ENCODE measurements around the gene TRIO. TPM values are rescaled to one million over a fixed set of nuclear protein-coding genes. Genes with fewer than 3 reads are reported as not detected.
A peak's percentile ranks its signal among the peaks of the same experiment; 100 is the strongest.

The TRIO gene
- total and polyA plus RNA-seq, 10 of the 15 experiments (the other 5 are each of a cell fraction or from before 2014, with no cell fraction given), result 5.1 to 96.4 (median 44.6) TPM

DNA sequence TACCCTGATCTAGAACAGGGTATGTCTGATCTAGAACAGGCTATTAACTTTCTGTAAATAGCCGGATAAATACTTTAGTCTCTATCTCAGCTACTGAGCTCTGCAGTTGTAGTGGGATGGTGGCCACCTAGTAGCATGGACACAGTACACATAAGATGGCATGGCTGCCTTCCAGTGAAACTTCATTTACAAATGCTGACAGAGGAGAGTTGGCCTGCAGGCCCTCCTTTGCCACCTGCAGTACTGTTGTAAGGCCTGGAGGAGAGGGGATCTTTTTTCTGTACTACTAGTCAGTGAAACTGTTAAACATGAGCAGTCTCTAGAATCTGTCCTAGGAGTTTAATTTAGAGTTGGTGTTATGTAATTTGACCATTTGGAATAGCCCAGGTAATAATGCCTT, 86.0 kb downstream of the TRIO start:
- no peaks in the 10 kb centered on the region for H3K27me3 ChIP-seq (replicated peaks in 1 of 2; ENCODE audit: control insufficient read depth in 2 of 2, insufficient read depth in 2 of 2, low read length in 1 of 2)
- intact Hi-C loops (cut with micrococcal nuclease; ENCODE audit: unreplicated experiment) (no loop called here), in situ Hi-C loops (cut with MboI) (no loop called here)
- peak; percentile 38 for ATAC-seq
- no peak overlapping the region for H2AFZ ChIP-seq (ENCODE audit: control insufficient read depth, low read depth, low read length)
- no peak overlapping the region for H3K4me2 ChIP-seq (ENCODE audit: control insufficient read depth, insufficient read depth)
- peaks cover 66% of the 10 kb centered on the region for H3K79me2 ChIP-seq (ENCODE audit: control insufficient read depth, insufficient read depth, low read length)
- H3K36me3 ChIP-seq (ENCODE audit: control insufficient read depth in 2 of 2, insufficient read depth in 2 of 2, low read length in 1 of 2), result no peaks in the 10 kb centered on the region; a peak in 2 of 4 replicates
- DNase-seq (ENCODE audit: low read depth, low spot score), result no peak
- no peak overlapping the region for H3K9ac ChIP-seq (ENCODE audit: control insufficient read depth, insufficient read depth, low read length)
- TF ChIP-seq, protein P1, sequence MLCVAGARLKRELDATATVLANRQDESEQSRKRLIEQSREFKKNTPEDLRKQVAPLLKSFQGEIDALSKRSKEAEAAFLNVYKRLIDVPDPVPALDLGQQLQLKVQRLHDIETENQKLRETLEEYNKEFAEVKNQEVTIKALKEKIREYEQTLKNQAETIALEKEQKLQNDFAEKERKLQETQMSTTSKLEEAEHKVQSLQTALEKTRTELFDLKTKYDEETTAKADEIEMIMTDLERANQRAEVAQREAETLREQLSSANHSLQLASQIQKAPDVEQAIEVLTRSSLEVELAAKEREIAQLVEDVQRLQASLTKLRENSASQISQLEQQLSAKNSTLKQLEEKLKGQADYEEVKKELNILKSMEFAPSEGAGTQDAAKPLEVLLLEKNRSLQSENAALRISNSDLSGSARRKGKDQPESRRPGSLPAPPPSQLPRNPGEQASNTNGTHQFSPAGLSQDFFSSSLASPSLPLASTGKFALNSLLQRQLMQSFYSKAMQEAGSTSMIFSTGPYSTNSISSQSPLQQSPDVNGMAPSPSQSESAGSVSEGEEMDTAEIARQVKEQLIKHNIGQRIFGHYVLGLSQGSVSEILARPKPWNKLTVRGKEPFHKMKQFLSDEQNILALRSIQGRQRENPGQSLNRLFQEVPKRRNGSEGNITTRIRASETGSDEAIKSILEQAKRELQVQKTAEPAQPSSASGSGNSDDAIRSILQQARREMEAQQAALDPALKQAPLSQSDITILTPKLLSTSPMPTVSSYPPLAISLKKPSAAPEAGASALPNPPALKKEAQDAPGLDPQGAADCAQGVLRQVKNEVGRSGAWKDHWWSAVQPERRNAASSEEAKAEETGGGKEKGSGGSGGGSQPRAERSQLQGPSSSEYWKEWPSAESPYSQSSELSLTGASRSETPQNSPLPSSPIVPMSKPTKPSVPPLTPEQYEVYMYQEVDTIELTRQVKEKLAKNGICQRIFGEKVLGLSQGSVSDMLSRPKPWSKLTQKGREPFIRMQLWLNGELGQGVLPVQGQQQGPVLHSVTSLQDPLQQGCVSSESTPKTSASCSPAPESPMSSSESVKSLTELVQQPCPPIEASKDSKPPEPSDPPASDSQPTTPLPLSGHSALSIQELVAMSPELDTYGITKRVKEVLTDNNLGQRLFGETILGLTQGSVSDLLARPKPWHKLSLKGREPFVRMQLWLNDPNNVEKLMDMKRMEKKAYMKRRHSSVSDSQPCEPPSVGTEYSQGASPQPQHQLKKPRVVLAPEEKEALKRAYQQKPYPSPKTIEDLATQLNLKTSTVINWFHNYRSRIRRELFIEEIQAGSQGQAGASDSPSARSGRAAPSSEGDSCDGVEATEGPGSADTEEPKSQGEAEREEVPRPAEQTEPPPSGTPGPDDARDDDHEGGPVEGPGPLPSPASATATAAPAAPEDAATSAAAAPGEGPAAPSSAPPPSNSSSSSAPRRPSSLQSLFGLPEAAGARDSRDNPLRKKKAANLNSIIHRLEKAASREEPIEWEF (IDR thresholded peaks at IDR 0.05; ENCODE audit: insufficient replicate concordance, low read depth, low read length), result no peak
- TF ChIP-seq STAT1 (conservative IDR thresholded peaks at IDR 0.05), result no peak
- CTCF ChIA-PET, result no interaction called here
- FAIRE-seq, result no peak
- WGBS (ENCODE audit: insufficient coverage, insufficient replicate concordance, low lambda C conversion rate, missing lambda C conversion rate), result 100% methylated on average over 1 of the region's 1 CpG
- no peaks in the 10 kb centered on the region; the same call in 2 of the 3 replicates for H3K9me3 ChIP-seq (replicated peaks; ENCODE audit: control insufficient read depth, insufficient read depth, low read length)
- no peaks in the 10 kb centered on the region; the same call in 1 of the 2 replicates for H4K20me1 ChIP-seq (ENCODE audit: control insufficient read depth, insufficient read depth)
- POLR2A ChIA-PET, result no interaction called here
- SMC1A ChIA-PET (ENCODE audit: uncharacterized antibody, unreplicated experiment), result interaction anchor here (0.7 to 4.6 kb wide), 4 partner anchors 9 to 150 kb away, joined by 3 to 23 read pairs (median 3); no protein-coding TSS in a partner anchor
- BruUV-seq (replicated peaks), result no TSS peak
- H3K27ac ChIP-seq (ENCODE audit: control insufficient read depth, insufficient read depth), result no peak overlapping the region
- no peak overlapping the region for H3K4me3 ChIP-seq
- RAD21 ChIA-PET (ENCODE audit: unreplicated experiment), result no interaction called here
- peaks cover 15% of the 10 kb centered on the region for H3K4me1 ChIP-seq (ENCODE audit: control insufficient read depth, insufficient read depth, low read length)
